OCI-LY7 (cell line): Measurements from ENCODE around the gene MROH2B. TPM values are rescaled to one million over a fixed set of nuclear protein-coding genes. Genes with fewer than 3 reads are reported as not detected.

Source experiments
- BruUV-seq: library from RNA; stranded (reverse); fragments of 400-500 nt; replicated peaks from 2 replicates; lab custom pipeline; 2021; lab: Mats Ljungman, UMichigan
- CTCF ChIA-PET: fragments of 300-600 bp; sonication (Branson Sonifier 250); formaldehyde crosslinking; loops from one replicate; lab custom pipeline; 2022; ENCODE audit warnings: antibody characterized with exemption; ENCODE audit not compliant: unreplicated experiment; lab: Charles Lee
- POLR2A ChIA-PET: fragments of 300-600 bp; sonication (Branson Sonifier 250); formaldehyde crosslinking; loops from one replicate; lab custom pipeline; 2022; ENCODE audit warnings: antibody characterized with exemption; lab: Charles Lee
- DNase-seq: peaks from one replicate; pipeline ENCODE4 v3.0.0-alpha.2; 2015; ENCODE audit warnings: low spot score
- H2AFZ ChIP-seq: fragments of 200-600 bp; sonication (generic), shearing (Covaris generic); 2 replicates; pipeline ENCODE4 v1.6.1; 2014; ENCODE audit warnings: mild to moderate bottlenecking, antibody characterized with exemption, low read length, moderate library complexity
- H3K27ac ChIP-seq: fragments of 200-600 bp; sonication (generic); 2 replicates; pipeline ENCODE4 v1.5.1; 2014; ENCODE audit warnings: mixed run types, low read depth, mild to moderate bottlenecking, moderate library complexity, low read length, inconsistent platforms; ENCODE audit not compliant: poor library complexity, severe bottlenecking
- H3K36me3 ChIP-seq: fragments of 200-600 bp; sonication (generic); 2 replicates; pipeline ENCODE4 v1.6.1; 2014; ENCODE audit warnings: mild to moderate bottlenecking, antibody characterized with exemption, low read length, moderate library complexity, mixed read lengths; ENCODE audit not compliant: insufficient read depth
- H3K4me1 ChIP-seq: fragments of 200-600 bp; sonication (generic); 2 replicates; pipeline ENCODE4 v1.5.1; 2014; ENCODE audit warnings: mild to moderate bottlenecking, low read length; ENCODE audit not compliant: insufficient read depth, poor library complexity, severe bottlenecking
- H3K4me2 ChIP-seq: fragments of 200-600 bp; sonication (generic); 2 replicates; pipeline ENCODE4 v1.6.1; 2014; ENCODE audit warnings: mild to moderate bottlenecking, low read length
- H3K4me3 ChIP-seq: fragments of 200-600 bp; sonication (generic); 2 replicates; pipeline ENCODE4 v1.5.1; 2014; ENCODE audit warnings: mild to moderate bottlenecking, low read depth, low read length; ENCODE audit not compliant: poor library complexity, severe bottlenecking
- H3K79me2 ChIP-seq: fragments of 200-600 bp; sonication (generic); 2 replicates; pipeline ENCODE4 v1.6.1; 2016; ENCODE audit warnings: low read depth, mild to moderate bottlenecking, low read length, moderate library complexity, mixed read lengths; ENCODE audit not compliant: insufficient read depth
- H3K9me2 ChIP-seq: fragments of 200-600 bp; sonication (generic); 2 replicates; pipeline ENCODE4 v1.6.1; 2016; ENCODE audit warnings: mild to moderate bottlenecking, low read length, mixed read lengths; ENCODE audit not compliant: insufficient read depth
- H3K9me3 ChIP-seq: fragments of 200-600 bp; sonication (generic); 2 replicates; pipeline ENCODE4 v1.6.1; 2014; ENCODE audit warnings: mild to moderate bottlenecking, mixed run types, low read length, mixed read lengths
- H4K20me1 ChIP-seq: fragments of 200-600 bp; sonication (generic); 2 replicates; pipeline ENCODE4 v1.6.1; 2014; ENCODE audit warnings: mild to moderate bottlenecking, antibody characterized with exemption, low read length, moderate library complexity, mixed read lengths; ENCODE audit not compliant: insufficient read depth
- CTCF ChIP-seq: fragments of 200-600 bp; sonication (generic); conservative IDR thresholded peaks from 2 replicates; pipeline ENCODE4 v1.5.1; 2014; ENCODE audit warnings: mild to moderate bottlenecking, antibody characterized with exemption, low read length, moderate library complexity, mixed read lengths
- EZH2phosphoT487 ChIP-seq: fragments of 200-600 bp; sonication (generic); IDR thresholded peaks from 2 replicates; pipeline ENCODE4 v1.6.1; 2018; ENCODE audit warnings: low read depth, borderline replicate concordance, mild to moderate bottlenecking, mixed run types, antibody characterized with exemption, low read length, moderate library complexity, mixed read lengths
- intact Hi-C: fragments of 100-400 bp; cut with micrococcal nuclease; formaldehyde crosslinking; loops from one replicate; pipeline ENCODE4 v1.10.0; 2022; ENCODE audit not compliant: unreplicated experiment
- small RNA-seq: library from RNA; depleted of rRNA; stranded (forward); fragments of <200 nt; gene quantifications from one replicate; pipeline ENCODE3, GENCODE V24; 2014
- total RNA-seq, 2 experiments: library from RNA; depleted of rRNA in 1 of 2; stranded (reverse); fragments of >200 nt in 1 of 2; shearing (Covaris generic) in 1 of 2; gene quantifications; 2 replicates each; pipeline ENCODE4 v1.2.3, GENCODE V29; 2014 to 2022

Gene MROH2B
- total RNA-seq, 2 experiments from 2014 or later = not detected

GRCh38 chr5:40958811-40959210 lies 112.3 kb downstream of the MROH2B start:
- Histone ChIP-seq H3K9me2 (no peaks in the 10 kb centered on the region), H3K4me2 (no peak overlapping the region), H4K20me1 (no peaks in the 10 kb centered on the region), H3K27ac (no peak overlapping the region), H3K79me2 (no peaks in the 10 kb centered on the region), H3K36me3 (no peaks in the 10 kb centered on the region), H3K4me1 (no peaks in the 10 kb centered on the region), H3K9me3 (no peaks in the 10 kb centered on the region), H3K4me3 (no peak overlapping the region), H2AFZ (no peak overlapping the region)
- no peak for DNase-seq
- intact Hi-C loops = no loop called here
- CTCF ChIA-PET = no interaction called here
- BruUV-seq = no TSS peak
- TF ChIP-seq EZH2phosphoT487 (no peak), CTCF (no peak)
- POLR2A ChIA-PET = interaction anchor here (1.1 kb wide), 1 partner anchor 10 kb away, joined by 3 read pairs; no protein-coding TSS in a partner anchor

- Histone ChIP-seq H3K4me2 (no peak overlapping the region), H3K36me3 (no peaks in the 10 kb centered on the region), H4K20me1 (no peaks in the 10 kb centered on the region), H3K27ac (no peak overlapping the region), H3K9me3 (no peaks in the 10 kb centered on the region), H2AFZ (no peak overlapping the region), H3K9me2 (no peaks in the 10 kb centered on the region), H3K4me3 (no peak overlapping the region), H3K4me1 (no peaks in the 10 kb centered on the region), H3K79me2 (no peaks in the 10 kb centered on the region)
- DNase-seq = no peak
- BruUV-seq = no TSS peak
- TF ChIP-seq EZH2phosphoT487 (no peak), CTCF (no peak)
- CTCF ChIA-PET = no interaction called here
- intact Hi-C loops = no loop called here
- POLR2A ChIA-PET = no interaction called here
These were observed 114.1 kb downstream of the MROH2B start for GRCh38 chr5:40957048-40957447.

- H3K4me2 ChIP-seq = no peak overlapping the region
- no peaks in the 10 kb centered on the region for H3K9me2 ChIP-seq
- no peaks in the 10 kb centered on the region for H3K9me3 ChIP-seq
- BruUV-seq = no TSS peak
- intact Hi-C loops = no loop called here
- no peak overlapping the region for H2AFZ ChIP-seq
- no peaks in the 10 kb centered on the region for H3K4me1 ChIP-seq
- CTCF ChIA-PET = no interaction called here
- no peak for DNase-seq
- TF ChIP-seq CTCF (no peak), EZH2phosphoT487 (no peak)
- no peaks in the 10 kb centered on the region for H4K20me1 ChIP-seq
- POLR2A ChIA-PET = no interaction called here
- H3K79me2 ChIP-seq = no peaks in the 10 kb centered on the region
- no peak overlapping the region for H3K27ac ChIP-seq
- no peak overlapping the region for H3K4me3 ChIP-seq
- no peaks in the 10 kb centered on the region for H3K36me3 ChIP-seq
These were observed 115.8 kb downstream of the MROH2B start for GRCh38 chr5:40955313-40955712.

Small RNAs within 50 kb of the gene (small RNA-seq; reads per million reads assigned to genes)
- not detected for gene AC114967.1

Other genes starting within 250 kb of the MROH2B start
- 2,743 and 2,779 TPM in 2 replicates for gene RPL37, start 236.1 kb downstream of the MROH2B start, total RNA-seq (2014; rRNA removed; shearing (Covaris generic))
- 1,857 and 1,905 TPM in 2 replicates for gene RPL37, start 236.1 kb downstream of the MROH2B start, total RNA-seq (2022)
- gene CARD6, start 230.0 kb downstream of the MROH2B start, total RNA-seq (2014; rRNA removed; shearing (Covaris generic)) = 0.98 and 1.1 TPM in 2 replicates
- gene CARD6, start 230.0 kb downstream of the MROH2B start, total RNA-seq (2022) = 0.33 and 0.53 TPM in 2 replicates
- not detected in 2 replicates for gene C7, start 161.8 kb downstream of the MROH2B start, total RNA-seq (2014; rRNA removed; shearing (Covaris generic))
- not detected in 2 replicates for gene C7, start 161.8 kb downstream of the MROH2B start, total RNA-seq (2022)
- gene C6, start 142.2 kb upstream of the MROH2B start, total RNA-seq (2014; rRNA removed; shearing (Covaris generic)) = not detected in 2 replicates
- not detected in 2 replicates for gene C6, start 142.2 kb upstream of the MROH2B start, total RNA-seq (2022)